ENCODE data around the gene MSANTD7. TPM values are rescaled to one million over a fixed set of nuclear protein-coding genes. Genes with fewer than 3 reads are reported as not detected.
"Not testable (repeated sequence)": the region's sequence is repeated elsewhere in the genome, so short reads cannot be mapped to it uniquely, and the experiment has no call there.

Gene MSANTD7
- total and polyA plus RNA-seq, 4 experiments from 2014 or later: 6.5 to 17.0 (median 12.3) TPM

DNA sequence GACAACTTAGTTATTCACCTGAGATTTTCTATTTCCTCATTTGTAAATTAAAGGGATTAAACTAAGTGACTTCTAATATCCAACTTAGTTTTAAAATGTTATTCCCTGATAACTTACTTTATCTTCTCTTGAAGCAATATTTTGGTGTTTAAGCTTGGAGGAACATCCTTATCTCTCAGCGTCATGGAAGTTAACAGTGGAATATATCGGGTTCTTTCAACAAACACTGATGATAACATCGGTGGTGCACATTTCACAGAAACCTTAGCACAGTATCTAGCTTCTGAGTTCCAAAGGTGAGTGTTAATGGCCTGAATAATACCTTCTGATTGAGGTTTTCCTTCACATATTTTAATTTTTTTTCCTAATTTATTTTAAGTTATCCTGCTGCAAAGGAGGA lies 14.1 kb downstream of the MSANTD7 start:
- H3K4me3 Mint-ChIP-seq: no peak overlapping the region
- peaks cover 22% of the 10 kb centered on the region for H3K36me3 ChIP-seq (ENCODE audit: insufficient read depth, low read length)
- no peak for DNase-seq
- peaks cover 44 to 53% of the 10 kb centered on the region in 2 donors for H3K36me3 Mint-ChIP-seq
- no peak overlapping the region for H3K4me3 ChIP-seq (ENCODE audit: low read length in 2 of 2)
- ChIA-PET POLR2A (ENCODE audit: partially characterized antibody) (no interaction called here), CTCF (ENCODE audit: partially characterized antibody) (no interaction called here)
- no peaks in the 10 kb centered on the region for H3K27me3 Mint-ChIP-seq
- H3K27ac ChIP-seq (ENCODE audit: low read depth, low read length): no peak overlapping the region
- H3K4me1 Mint-ChIP-seq: peaks cover 0 to 2% (median 0%) of the 10 kb centered on the region in 4 donors
- no peaks in the 10 kb centered on the region for H3K9me3 ChIP-seq (ENCODE audit: control insufficient read depth in 1 of 2, low read length in 2 of 2)
- H3K27ac Mint-ChIP-seq: no peak overlapping the region
- intact Hi-C loops (cut with micrococcal nuclease): no loop called here
- no peaks in the 10 kb centered on the region for H3K9me3 Mint-ChIP-seq
- H3K27me3 ChIP-seq (ENCODE audit: insufficient read depth, low read length): no peaks in the 10 kb centered on the region
- no peaks in the 10 kb centered on the region for H3K4me1 ChIP-seq (ENCODE audit: insufficient read depth, low read length)

DNA sequence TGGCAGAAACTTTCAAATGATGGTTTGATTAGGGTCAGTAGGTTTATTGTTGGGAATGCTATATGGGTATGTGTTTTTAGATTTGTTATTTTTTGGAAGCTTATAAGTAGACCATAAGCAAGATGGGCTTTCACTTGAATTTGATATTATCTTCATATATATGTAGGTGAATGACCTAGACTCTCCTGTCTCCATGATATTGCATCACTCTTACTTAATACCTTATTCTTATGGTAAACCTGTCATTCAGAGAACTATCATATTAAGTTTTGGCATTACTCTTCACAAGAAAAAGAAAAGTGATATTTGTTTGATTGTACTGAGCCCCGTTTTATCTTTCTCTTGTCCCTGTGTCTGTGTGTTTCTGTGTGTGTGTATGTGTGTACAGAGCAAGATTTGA lies 17.3 kb downstream of the MSANTD7 start:
- Histone ChIP-seq H3K27ac (ENCODE audit: low read depth, low read length) (no peak overlapping the region), H3K9me3 (ENCODE audit: control insufficient read depth in 1 of 2, low read length in 2 of 2) (no peaks in the 10 kb centered on the region), H3K27me3 (ENCODE audit: insufficient read depth, low read length) (no peaks in the 10 kb centered on the region), H3K4me1 (ENCODE audit: insufficient read depth, low read length) (no peaks in the 10 kb centered on the region), H3K36me3 (ENCODE audit: insufficient read depth, low read length) (peaks cover 11% of the 10 kb centered on the region), H3K4me3 (ENCODE audit: low read length in 2 of 2) (no peak overlapping the region)
- Mint-ChIP-seq H3K9me3 (no peaks in the 10 kb centered on the region), H3K36me3 (peaks cover 51 to 65% of the 10 kb centered on the region in 2 donors), H3K27me3 (no peaks in the 10 kb centered on the region), H3K4me1 (peaks cover 0 to 5% (median under 1%) of the 10 kb centered on the region in 4 donors), H3K27ac (no peak overlapping the region), H3K4me3 (no peak overlapping the region)
- POLR2A ChIA-PET (ENCODE audit: partially characterized antibody): interaction anchor here (1.5 kb wide), 1 partner anchor 22 kb away, joined by 4 read pairs; no protein-coding TSS in a partner anchor
- intact Hi-C loops (cut with micrococcal nuclease): no loop called here
- CTCF ChIA-PET (ENCODE audit: partially characterized antibody): no interaction called here
- no peak for DNase-seq

DNA sequence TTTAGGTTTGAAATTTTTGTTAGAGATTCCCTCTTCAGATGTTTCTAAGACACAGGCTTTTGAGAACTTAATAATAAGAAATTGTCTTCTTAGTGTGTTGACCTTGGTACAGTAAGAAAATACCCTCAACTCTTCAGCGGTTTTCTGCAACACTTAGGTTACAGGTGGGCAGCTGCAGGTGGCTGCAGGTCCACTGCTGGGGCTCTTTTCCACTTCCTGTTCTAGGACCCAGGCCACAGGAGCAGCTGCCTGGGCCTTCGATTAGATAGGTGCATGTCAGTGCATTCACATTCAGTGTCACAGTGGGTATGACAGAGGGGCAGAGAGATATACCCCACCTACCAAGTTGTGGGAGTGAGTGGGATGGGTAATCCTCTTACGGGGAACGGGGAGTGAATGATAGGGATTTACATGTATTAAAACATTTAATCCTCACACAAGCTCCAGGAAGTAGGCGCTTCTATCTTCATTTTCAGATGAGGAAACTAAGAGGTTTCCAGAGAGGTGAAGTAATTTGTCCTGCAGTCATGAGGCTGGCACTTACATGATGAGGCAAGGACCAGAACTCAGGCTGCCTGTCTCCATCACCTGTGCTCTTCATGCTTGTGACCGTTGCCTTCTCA lies 20.3 kb downstream of the MSANTD7 start:
- CTCF ChIA-PET (ENCODE audit: partially characterized antibody): interaction anchor here (1.6 kb wide), 1 partner anchor 31 kb away, joined by 4 read pairs; no protein-coding TSS in a partner anchor
- Histone ChIP-seq H3K27ac (ENCODE audit: low read depth, low read length) (no peak overlapping the region), H3K36me3 (ENCODE audit: insufficient read depth, low read length) (peaks cover 6% of the 10 kb centered on the region), H3K9me3 (ENCODE audit: control insufficient read depth in 1 of 2, low read length in 2 of 2) (no peaks in the 10 kb centered on the region), H3K4me3 (ENCODE audit: low read length in 2 of 2) (no peak overlapping the region), H3K27me3 (ENCODE audit: insufficient read depth, low read length) (no peaks in the 10 kb centered on the region), H3K4me1 (ENCODE audit: insufficient read depth, low read length) (no peaks in the 10 kb centered on the region)
- Mint-ChIP-seq H3K27ac (peak overlapping the region in 1 of 7 donors; percentile 17), H3K36me3 (peaks cover 50 to 51% of the 10 kb centered on the region in 2 donors), H3K4me3 (no peak overlapping the region), H3K9me3 (peaks cover 0 to 1% (median 0%) of the 10 kb centered on the region in 8 donors), H3K27me3 (no peaks in the 10 kb centered on the region), H3K4me1 (peaks cover 0 to 5% (median 2%) of the 10 kb centered on the region in 4 donors)
- POLR2A ChIA-PET (ENCODE audit: partially characterized antibody): no interaction called here
- intact Hi-C loops (cut with micrococcal nuclease): no loop called here
- no peak for DNase-seq

DNA sequence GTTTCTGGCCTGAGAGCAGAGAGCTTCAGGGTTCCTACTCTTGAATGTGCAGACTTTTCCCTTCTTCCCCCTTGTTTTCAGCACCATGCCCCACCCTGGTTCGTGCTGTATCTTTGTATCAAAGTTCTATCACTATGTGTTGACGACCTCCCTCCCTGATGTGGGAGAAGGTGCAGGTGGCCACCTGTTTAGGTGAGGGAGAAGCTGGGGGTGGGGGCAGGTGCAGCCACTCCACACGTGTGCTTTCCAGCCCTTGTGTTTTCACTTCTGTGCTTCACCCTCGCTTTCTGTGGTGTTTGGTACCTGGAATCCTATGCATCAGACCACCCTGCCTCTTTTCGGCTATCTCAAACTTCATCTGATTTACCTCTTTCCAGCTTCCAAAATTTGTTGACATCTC lies 20.9 kb downstream of the MSANTD7 start:
- H3K4me1 Mint-ChIP-seq: peaks cover 0 to 5% (median 2%) of the 10 kb centered on the region in 4 donors
- Histone ChIP-seq H3K4me3 (ENCODE audit: low read length in 2 of 2) (no peak overlapping the region), H3K27me3 (ENCODE audit: insufficient read depth, low read length) (no peaks in the 10 kb centered on the region), H3K4me1 (ENCODE audit: insufficient read depth, low read length) (no peaks in the 10 kb centered on the region), H3K36me3 (ENCODE audit: insufficient read depth, low read length) (peaks cover 6% of the 10 kb centered on the region), H3K9me3 (ENCODE audit: control insufficient read depth in 1 of 2, low read length in 2 of 2) (no peaks in the 10 kb centered on the region), H3K27ac (ENCODE audit: low read depth, low read length) (no peak overlapping the region)
- no peak for DNase-seq
- ChIA-PET POLR2A (ENCODE audit: partially characterized antibody) (no interaction called here), CTCF (ENCODE audit: partially characterized antibody) (interaction anchor here (1.1 to 1.6 kb wide), 2 partner anchors 8 to 30 kb away, joined by 3 to 4 read pairs; no protein-coding TSS in a partner anchor)
- intact Hi-C loops (cut with micrococcal nuclease): no loop called here
- H3K4me3 Mint-ChIP-seq: no peak overlapping the region
- H3K27ac Mint-ChIP-seq: peak overlapping the region in 4 of 7 donors; percentile 17 to 35 (median 30)
- H3K9me3 Mint-ChIP-seq: peaks cover 0 to 1% (median 0%) of the 10 kb centered on the region in 8 donors
- H3K27me3 Mint-ChIP-seq: no peaks in the 10 kb centered on the region
- H3K36me3 Mint-ChIP-seq: peaks cover 48 to 50% of the 10 kb centered on the region in 2 donors

DNA sequence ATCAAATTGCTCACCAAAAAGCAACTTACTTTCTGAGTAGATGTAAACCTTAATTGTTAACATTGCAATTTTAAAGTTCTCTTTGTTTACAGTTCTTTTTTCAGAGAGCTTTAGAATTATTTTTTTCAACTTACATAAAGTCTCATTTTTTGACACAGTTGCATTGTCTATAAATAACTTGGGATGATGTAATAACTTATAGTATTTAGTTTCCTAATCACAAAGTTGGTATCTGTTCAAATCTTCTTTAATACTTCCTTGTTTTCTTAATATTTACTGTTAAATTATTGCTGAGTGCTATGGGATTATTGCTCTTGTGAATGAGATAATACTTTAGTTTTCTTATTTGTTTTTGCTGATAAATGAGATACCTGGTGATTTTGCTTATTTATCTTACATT lies 21.7 kb downstream of the MSANTD7 start:
- ChIA-PET CTCF (ENCODE audit: partially characterized antibody) (interaction anchor here (1.1 to 1.6 kb wide), 2 partner anchors 9 to 30 kb away, joined by 3 to 4 read pairs; no protein-coding TSS in a partner anchor), POLR2A (ENCODE audit: partially characterized antibody) (no interaction called here)
- no peak for DNase-seq
- Histone ChIP-seq H3K27ac (ENCODE audit: low read depth, low read length) (no peak overlapping the region), H3K9me3 (ENCODE audit: control insufficient read depth in 1 of 2, low read length in 2 of 2) (no peaks in the 10 kb centered on the region), H3K36me3 (ENCODE audit: insufficient read depth, low read length) (peaks cover 6% of the 10 kb centered on the region), H3K27me3 (ENCODE audit: insufficient read depth, low read length) (no peaks in the 10 kb centered on the region), H3K4me3 (ENCODE audit: low read length in 2 of 2) (no peak overlapping the region), H3K4me1 (ENCODE audit: insufficient read depth, low read length) (no peaks in the 10 kb centered on the region)
- intact Hi-C loops (cut with micrococcal nuclease): no loop called here
- Mint-ChIP-seq H3K27me3 (no peaks in the 10 kb centered on the region), H3K36me3 (peaks cover 47 to 48% of the 10 kb centered on the region in 2 donors), H3K4me1 (peaks cover 0 to 5% (median 2%) of the 10 kb centered on the region in 4 donors), H3K4me3 (no peak overlapping the region), H3K9me3 (peaks cover 0 to 1% (median 0%) of the 10 kb centered on the region in 8 donors), H3K27ac (peak overlapping the region in 1 of 7 donors; percentile 34)

DNA sequence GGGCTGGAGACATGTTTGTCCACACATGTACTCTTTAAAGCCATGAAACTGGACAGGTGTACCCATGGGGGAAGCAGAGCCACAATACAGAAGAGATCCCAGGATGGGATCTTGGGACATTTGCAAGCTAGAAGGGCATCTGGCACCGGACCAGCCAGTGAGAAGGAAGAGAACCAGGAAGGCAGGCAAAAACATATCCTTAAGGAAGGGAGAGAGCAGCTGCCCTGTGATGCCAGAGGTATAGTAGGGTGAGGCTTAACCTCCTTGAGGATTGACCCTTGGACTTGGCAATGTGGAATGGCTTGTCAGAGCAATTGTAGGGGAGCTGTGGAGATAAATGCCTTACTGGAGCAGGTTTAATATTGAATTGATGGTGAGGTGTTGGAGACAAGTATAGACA lies 22.7 kb downstream of the MSANTD7 start:
- Histone ChIP-seq H3K36me3 (ENCODE audit: insufficient read depth, low read length) (peaks cover 6% of the 10 kb centered on the region), H3K4me3 (ENCODE audit: low read length in 2 of 2) (no peak overlapping the region), H3K27ac (ENCODE audit: low read depth, low read length) (no peak overlapping the region), H3K27me3 (ENCODE audit: insufficient read depth, low read length) (no peaks in the 10 kb centered on the region), H3K9me3 (ENCODE audit: control insufficient read depth in 1 of 2, low read length in 2 of 2) (no peaks in the 10 kb centered on the region), H3K4me1 (ENCODE audit: insufficient read depth, low read length) (no peaks in the 10 kb centered on the region)
- POLR2A ChIA-PET (ENCODE audit: partially characterized antibody): no interaction called here
- Mint-ChIP-seq H3K36me3 (peaks cover 43 to 48% of the 10 kb centered on the region in 2 donors), H3K4me1 (peaks cover 0 to 5% (median 2%) of the 10 kb centered on the region in 4 donors), H3K9me3 (peaks cover 0 to 1% (median 0%) of the 10 kb centered on the region in 8 donors), H3K4me3 (peak overlapping the region in 1 of 8 donors; percentile 14), H3K27me3 (no peaks in the 10 kb centered on the region), H3K27ac (peak overlapping the region in 3 of 7 donors; percentile 6 to 53 (median 48))
- CTCF ChIA-PET (ENCODE audit: partially characterized antibody): no interaction called here
- intact Hi-C loops (cut with micrococcal nuclease): no loop called here
- no peak for DNase-seq

DNA sequence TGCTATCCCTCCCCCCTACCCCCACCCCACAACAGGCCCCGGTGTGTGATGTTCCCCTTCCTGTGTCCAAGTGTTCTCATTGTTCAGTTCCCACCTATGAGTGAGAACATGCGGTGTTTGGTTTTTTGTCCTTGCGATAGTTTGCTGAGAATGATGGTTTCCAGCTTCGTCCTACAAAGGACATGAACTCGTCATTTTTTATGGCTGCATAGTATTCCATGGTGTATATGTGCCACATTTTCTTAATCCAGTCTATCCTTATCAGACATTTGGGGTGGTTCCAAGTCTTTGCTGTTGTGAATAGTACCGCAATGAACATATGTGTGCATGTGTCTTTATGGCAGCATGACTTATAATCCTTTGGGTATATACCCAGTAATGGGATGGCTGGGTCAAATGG lies 26.4 kb downstream of the MSANTD7 start:
- CTCF ChIA-PET (ENCODE audit: partially characterized antibody): interaction anchor here (1.6 kb wide), 1 partner anchor 14 kb away, joined by 4 read pairs; the partner anchor contains the start of gene SUV39H2
- H3K36me3 ChIP-seq (ENCODE audit: insufficient read depth, low read length): peaks cover 10% of the 10 kb centered on the region
- H3K27ac Mint-ChIP-seq: not testable (repeated sequence)

More for the DNA sequence above, 26.4 kb downstream of the MSANTD7 start:
- H3K27me3 ChIP-seq (ENCODE audit: insufficient read depth, low read length); H3K9me3 Mint-ChIP-seq; H3K9me3 ChIP-seq (ENCODE audit: control insufficient read depth in 1 of 2, low read length in 2 of 2); intact Hi-C loops (cut with micrococcal nuclease); H3K27ac ChIP-seq (ENCODE audit: low read depth, low read length); H3K27me3 Mint-ChIP-seq; H3K4me1 Mint-ChIP-seq; POLR2A ChIA-PET (ENCODE audit: partially characterized antibody); DNase-seq; H3K4me3 ChIP-seq (ENCODE audit: low read length in 2 of 2); H3K4me3 Mint-ChIP-seq; H3K4me1 ChIP-seq (ENCODE audit: insufficient read depth, low read length): not testable (repeated sequence)
- peaks cover 37 to 41% of the 10 kb centered on the region in 2 donors for H3K36me3 Mint-ChIP-seq
